Measurements from ENCODE around the gene PPP1R11. TPM values are rescaled to one million over a fixed set of nuclear protein-coding genes. Genes with fewer than 3 reads are reported as not detected.

PPP1R11 gene
- total RNA-seq, 1 experiment from 2014 or later, result 23.8 TPM

- H3K23me2 ChIP-seq (ENCODE audit: insufficient read length, low read depth, low read length, poor library complexity, severe bottlenecking), result no peaks in the 10 kb centered on the region
- H2AFZ ChIP-seq (ENCODE audit: low read length), result no peak overlapping the region
- H4K20me1 ChIP-seq (ENCODE audit: control insufficient read depth, insufficient read depth, insufficient read length), result no peaks in the 10 kb centered on the region
- H3K27ac Mint-ChIP-seq, result no peak overlapping the region
- no CpG with 5 or more reads among the region's 5 CpGs for WGBS (ENCODE audit: extremely low coverage, insufficient read length, low lambda C conversion rate)
- no peak overlapping the region for H4K5ac ChIP-seq (ENCODE audit: insufficient read length, low read depth, low read length)
- H2BK12ac ChIP-seq (ENCODE audit: insufficient read length, low read depth, low read length), result no peak overlapping the region
- H3K9me3 Mint-ChIP-seq, result no peaks in the 10 kb centered on the region; a peak in 2 of 5 replicates
- no peaks in the 10 kb centered on the region for H3K36me3 Mint-ChIP-seq (ENCODE audit: insufficient read depth in 1 of 3, low read depth in 3 of 3)
- no peak overlapping the region for H4K8ac ChIP-seq (replicated peaks; ENCODE audit: insufficient read length, low read depth, low read length)
- no peak overlapping the region for H2BK20ac ChIP-seq (ENCODE audit: low read depth, low read length, poor library complexity, severe bottlenecking)
- H3K4me2 ChIP-seq (ENCODE audit: insufficient read depth, insufficient read length, low read length), result no peak overlapping the region
- no peak overlapping the region for H2AK5ac ChIP-seq (ENCODE audit: insufficient read length, low read length)
- no peaks in the 10 kb centered on the region for H3K79me1 ChIP-seq (ENCODE audit: insufficient read depth, low read depth, low read length, poor library complexity, severe bottlenecking)
- no peaks in the 10 kb centered on the region; the same call in 1 of the 2 replicates for H3K4me1 ChIP-seq (ENCODE audit: insufficient read depth, low read length)
- no peak for TF ChIP-seq CTCF (conservative IDR thresholded peaks at IDR 0.05)
- no peak overlapping the region for H3K56ac ChIP-seq (ENCODE audit: insufficient read length, low read depth, low read length)
- no peak overlapping the region for H3K23ac ChIP-seq (ENCODE audit: insufficient read length, low read depth, low read length)
- H3K4ac ChIP-seq (ENCODE audit: low read depth, low read length), result no peak overlapping the region
- H3K79me2 ChIP-seq (ENCODE audit: insufficient read depth, low read length), result no peaks in the 10 kb centered on the region
- DNase-seq, result no peak
- H3K18ac ChIP-seq (ENCODE audit: insufficient read length, low read depth, low read length), result no peak overlapping the region
- H3K9ac ChIP-seq (ENCODE audit: extremely low read depth, insufficient read length, low read length), result no peak overlapping the region
- H3K27ac ChIP-seq (ENCODE audit: insufficient read length, low read depth, low read length), result no peak overlapping the region
- H3K4me3 Mint-ChIP-seq, result no peak overlapping the region
- H3K4me1 Mint-ChIP-seq, result peaks cover 9 to 12% of the 10 kb centered on the region in 2 experiments
- no peak overlapping the region for H2BK5ac ChIP-seq (ENCODE audit: insufficient read length, low read length)
- H3K27me3 Mint-ChIP-seq (ENCODE audit: low read depth), result peaks cover 89% of the 10 kb centered on the region
- no peaks in the 10 kb centered on the region for H3K9me3 ChIP-seq (ENCODE audit: control insufficient read depth, low read depth, low read length)
- H2BK15ac ChIP-seq (ENCODE audit: low read depth, low read length), result no peak overlapping the region
- H4K91ac ChIP-seq (ENCODE audit: insufficient read length, low read depth, low read length), result no peak overlapping the region
- H3K14ac ChIP-seq (ENCODE audit: insufficient read depth, low read length), result no peak overlapping the region
- H3T11ph ChIP-seq (ENCODE audit: low read length), result no peak overlapping the region
- no peak overlapping the region for H2BK120ac ChIP-seq (ENCODE audit: low read depth, low read length, poor library complexity, severe bottlenecking)
- H3K27me3 ChIP-seq (ENCODE audit: insufficient read depth, low read length), result peaks cover 6% of the 10 kb centered on the region; the same call in 1 of the 2 replicates
Observed at GRCh38 chr6:30093951-30094661, 27.1 kb downstream of the PPP1R11 start.
